Suprapubic skin (tissue), 4 donors: ENCODE measurements around the gene EVA1A. TPM values are rescaled to one million over a fixed set of nuclear protein-coding genes. Genes with fewer than 3 reads are reported as not detected.

Source experiments
- DNase-seq, 2 donors: peaks; one replicate each; pipeline ENCODE4 v3.0.0-alpha.2; 2019; ENCODE audit warnings: low spot score in 2 of 2
- H3K27ac ChIP-seq: fragments of 200-600 bp; sonication (generic); one replicate; pipeline ENCODE4 v1.5.1; 2019
- H3K27me3 ChIP-seq: fragments of 200-600 bp; sonication (generic); one replicate; pipeline ENCODE4 v1.5.1; 2019
- H3K36me3 ChIP-seq: fragments of 200-600 bp; sonication (generic); one replicate; pipeline ENCODE4 v1.5.1; 2019
- H3K4me1 ChIP-seq: fragments of 200-600 bp; sonication (generic); one replicate; pipeline ENCODE4 v1.5.1; 2019
- H3K4me3 ChIP-seq: fragments of 200-600 bp; sonication (generic); one replicate; pipeline ENCODE4 v1.5.1; 2019; ENCODE audit warnings: mild to moderate bottlenecking
- H3K9me3 ChIP-seq: fragments of 200-600 bp; sonication (generic); one replicate; pipeline ENCODE4 v1.5.1; 2019
- CTCF ChIP-seq, 2 donors: fragments of 200-600 bp in 1 of 2; fragments of 450-650 bp in 1 of 2; sonication (generic) in 1 of 2; IDR thresholded peaks; one replicate each; pipeline ENCODE4 v1.5.1; 2016 to 2019; ENCODE audit warnings: antibody characterized with exemption in 2 of 2, mild to moderate bottlenecking in 1 of 2, moderate library complexity in 1 of 2
- EP300 ChIP-seq: sonication (generic); formaldehyde crosslinking; IDR thresholded peaks from one replicate; pipeline ENCODE4 v1.6.1; 2017; ENCODE audit warnings: antibody characterized with exemption
- POLR2A ChIP-seq, 2 donors: fragments of 450-650 bp; IDR thresholded peaks; one replicate each; pipeline ENCODE4 v1.6.1; 2017; ENCODE audit warnings: antibody characterized with exemption in 2 of 2, mild to moderate bottlenecking in 2 of 2, moderate library complexity in 2 of 2
- POLR2AphosphoS5 ChIP-seq, 3 donors: sonication (generic); formaldehyde crosslinking; IDR thresholded peaks; one replicate each; pipeline ENCODE4 v1.6.1; 2017; ENCODE audit warnings: antibody characterized with exemption in 3 of 3
- WGBS: methylation state at CpG from one replicate; pipeline ENCODE4 v1.1.5; 2018; 5-methylcytosine and 5-hydroxymethylcytosine counted together
- total RNA-seq, 4 donors: library from RNA; depleted of rRNA; stranded (reverse); fragments of >200 nt; gene quantifications; one replicate each; pipeline ENCODE4 v1.1.0, GENCODE V29; 2016

EVA1A gene
- total RNA-seq, 4 donors from 2014 or later: 5.7 to 11.4 (median 7.9) TPM

DNA sequence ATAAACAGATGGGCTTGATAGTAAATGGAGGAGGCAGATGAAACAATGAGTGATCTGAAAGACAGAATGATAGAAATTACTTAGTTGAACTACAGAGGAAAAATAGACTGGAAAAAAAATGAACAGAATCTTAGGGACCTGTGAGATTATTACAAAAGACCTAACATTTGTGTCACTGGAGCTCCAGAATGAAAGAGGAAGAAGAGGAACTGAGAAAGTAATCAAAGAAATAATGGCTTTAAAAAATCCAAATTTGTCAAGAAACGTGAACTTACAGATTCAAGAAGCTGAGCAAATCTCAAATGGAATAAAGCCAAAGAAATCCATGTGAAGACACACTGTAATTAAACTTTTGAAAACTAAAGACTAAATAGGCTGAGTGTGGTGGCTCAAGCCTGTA, 28.3 kb downstream of the EVA1A start:
- Histone ChIP-seq H3K4me3 (no peak overlapping the region), H3K27ac (no peak overlapping the region), H3K27me3 (no peaks in the 10 kb centered on the region), H3K4me1 (no peaks in the 10 kb centered on the region), H3K36me3 (no peaks in the 10 kb centered on the region), H3K9me3 (no peaks in the 10 kb centered on the region)
- TF ChIP-seq CTCF (IDR thresholded peaks at IDR 0.05) (no peak), POLR2AphosphoS5 (IDR thresholded peaks at IDR 0.05) (no peak), EP300 (no peak), POLR2A (IDR thresholded peaks at IDR 0.05) (no peak)
- no peak for DNase-seq
- 48% methylated on average over 1 of the region's 1 CpG for WGBS

- Histone ChIP-seq H3K27ac (no peak overlapping the region), H3K9me3 (no peaks in the 10 kb centered on the region), H3K27me3 (no peaks in the 10 kb centered on the region), H3K4me1 (no peaks in the 10 kb centered on the region), H3K36me3 (no peaks in the 10 kb centered on the region), H3K4me3 (no peak overlapping the region)
- 52% methylated on average over 5 of the region's 5 CpGs for WGBS
- TF ChIP-seq POLR2A (IDR thresholded peaks at IDR 0.05) (no peak), EP300 (no peak), POLR2AphosphoS5 (IDR thresholded peaks at IDR 0.05) (no peak), CTCF (IDR thresholded peaks at IDR 0.05) (no peak)
- DNase-seq: no peak
Observed at GRCh38 chr2:75528221-75528977, 32.3 kb downstream of the EVA1A start.

DNA sequence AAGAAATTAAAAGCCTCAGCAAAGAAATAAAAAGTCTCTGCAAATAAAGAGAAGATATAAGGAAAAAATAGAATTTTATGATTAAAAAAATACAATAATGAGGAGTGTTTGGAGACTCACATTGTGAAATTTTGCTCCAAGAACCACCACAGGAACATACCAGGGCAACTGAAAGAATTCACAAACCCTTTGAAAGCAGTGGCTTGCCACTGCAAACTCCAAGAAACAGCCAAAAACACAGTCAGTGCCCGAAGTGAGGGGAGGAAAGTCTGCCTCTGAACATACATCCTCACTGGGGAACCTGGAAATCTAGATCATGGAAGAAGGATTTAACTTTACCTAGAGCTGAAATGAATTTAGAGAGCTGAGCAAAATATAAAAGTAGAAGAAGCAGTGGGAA, 33.1 kb downstream of the EVA1A start:
- TF ChIP-seq POLR2AphosphoS5 (IDR thresholded peaks at IDR 0.05): no peak
- no peak for TF ChIP-seq EP300
- no peak for TF ChIP-seq POLR2A (IDR thresholded peaks at IDR 0.05)
- no peak for TF ChIP-seq CTCF (IDR thresholded peaks at IDR 0.05)
- Histone ChIP-seq H3K9me3 (no peaks in the 10 kb centered on the region), H3K4me1 (no peaks in the 10 kb centered on the region), H3K27me3 (no peaks in the 10 kb centered on the region), H3K27ac (no peak overlapping the region), H3K4me3 (no peak overlapping the region), H3K36me3 (no peaks in the 10 kb centered on the region)
- DNase-seq: no peak
- WGBS: 87% methylated on average over 1 of the region's 1 CpG

DNA sequence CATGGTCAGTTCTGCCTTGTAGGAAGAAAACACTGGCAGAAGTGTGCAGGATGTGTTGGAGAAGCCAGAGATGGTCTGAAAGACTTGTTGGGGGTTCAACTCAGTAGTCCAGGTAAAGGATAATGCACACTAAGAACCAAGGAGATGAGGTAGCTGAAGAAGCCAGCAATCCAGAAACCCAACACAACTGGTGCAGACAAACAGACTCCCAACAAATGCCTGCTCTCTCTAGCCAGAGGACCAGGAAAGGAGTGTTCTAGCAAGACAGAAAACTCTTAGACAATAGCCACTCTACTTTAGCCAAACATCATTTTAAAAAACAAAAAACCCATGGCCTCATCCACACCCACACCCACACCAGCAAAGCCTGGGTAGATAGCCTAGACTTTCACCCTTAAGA, 33.9 kb downstream of the EVA1A start:
- H3K36me3 ChIP-seq: no peaks in the 10 kb centered on the region
- no peaks in the 10 kb centered on the region for H3K27me3 ChIP-seq
- H3K9me3 ChIP-seq: no peaks in the 10 kb centered on the region
- H3K27ac ChIP-seq: no peak overlapping the region
- H3K4me3 ChIP-seq: no peak overlapping the region
- no peak for TF ChIP-seq POLR2AphosphoS5 (IDR thresholded peaks at IDR 0.05)
- no peak for TF ChIP-seq EP300
- TF ChIP-seq CTCF (IDR thresholded peaks at IDR 0.05): no peak
- no peak for TF ChIP-seq POLR2A (IDR thresholded peaks at IDR 0.05)
- no peak for DNase-seq
- H3K4me1 ChIP-seq: no peaks in the 10 kb centered on the region

GRCh38 chr2:75525434-75526310, 35.1 kb downstream of the EVA1A start:
- H3K36me3 ChIP-seq: no peaks in the 10 kb centered on the region
- no peak overlapping the region for H3K4me3 ChIP-seq
- DNase-seq: no peak
- H3K4me1 ChIP-seq: no peaks in the 10 kb centered on the region
- no peaks in the 10 kb centered on the region for H3K9me3 ChIP-seq
- H3K27me3 ChIP-seq: no peaks in the 10 kb centered on the region
- TF ChIP-seq POLR2A (IDR thresholded peaks at IDR 0.05) (no peak), CTCF (IDR thresholded peaks at IDR 0.05) (no peak), POLR2AphosphoS5 (IDR thresholded peaks at IDR 0.05) (no peak), EP300 (no peak)
- WGBS: 90% methylated on average over 5 of the region's 5 CpGs
- H3K27ac ChIP-seq: no peak overlapping the region
